ENCODE results near the gene SH3RF2.

Gene SH3RF2

DNA sequence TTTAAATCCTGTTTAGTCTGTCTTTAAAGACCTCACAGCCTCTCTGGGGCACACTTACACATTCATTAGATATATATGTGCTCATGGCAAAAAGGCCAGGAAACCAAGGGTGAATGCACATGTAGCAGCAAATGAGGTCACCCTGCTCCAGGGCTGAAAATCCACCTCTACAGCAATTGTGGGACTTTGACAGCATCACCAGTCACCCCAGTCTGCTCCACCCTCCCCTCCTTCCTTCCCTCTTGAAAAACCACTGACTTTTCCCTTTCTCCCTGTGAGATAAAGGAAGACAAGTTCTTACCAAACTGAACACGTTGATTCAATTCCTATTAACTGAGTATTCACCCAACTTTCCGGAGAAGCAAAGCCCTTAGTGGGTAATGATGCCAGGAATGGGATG lies 15.2 kb upstream of the SH3RF2 start:
- DNase-seq (ENCODE audit: low spot score), result no peak

DNA sequence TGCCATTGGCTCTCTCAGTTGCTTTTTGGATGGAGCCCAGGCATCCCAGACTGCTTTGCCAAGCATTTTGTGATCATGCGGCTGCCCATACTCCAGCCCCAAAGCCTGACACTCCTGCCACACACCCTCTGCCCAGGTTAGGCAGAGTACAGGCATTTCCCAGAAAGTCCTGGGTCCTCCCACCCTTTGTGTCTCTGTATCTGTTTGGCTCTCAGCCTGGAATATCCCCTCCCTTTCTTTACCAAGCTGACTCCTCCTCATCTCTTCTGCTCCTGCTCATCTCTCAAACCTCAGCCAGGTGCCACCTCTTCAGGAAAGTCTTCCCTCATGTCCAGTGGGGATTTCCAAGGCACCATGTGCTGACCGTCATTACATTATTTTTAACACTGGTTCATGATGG lies 14.3 kb upstream of the SH3RF2 start:
- DNase-seq (ENCODE audit: low spot score), result no peak

DNA sequence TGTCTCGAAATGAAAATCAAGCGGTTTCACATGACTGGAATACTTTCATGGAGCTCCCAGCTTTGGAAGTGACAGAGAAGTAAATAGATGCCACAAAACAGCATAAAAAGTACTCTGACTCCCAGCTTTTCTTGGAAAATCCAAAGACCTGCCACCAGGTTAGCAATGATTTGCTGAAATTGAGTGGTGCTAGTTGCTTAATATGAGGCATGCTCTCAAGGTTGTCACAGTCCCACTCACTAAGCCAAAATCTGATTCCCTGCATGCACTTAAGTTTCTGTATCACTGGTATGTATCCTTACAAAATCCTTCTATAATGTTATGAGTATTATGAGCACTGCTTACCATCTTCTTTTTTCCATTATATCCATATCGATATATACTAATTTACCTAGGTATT lies 13.0 kb upstream of the SH3RF2 start:
- no peak for DNase-seq (ENCODE audit: low spot score)

DNA sequence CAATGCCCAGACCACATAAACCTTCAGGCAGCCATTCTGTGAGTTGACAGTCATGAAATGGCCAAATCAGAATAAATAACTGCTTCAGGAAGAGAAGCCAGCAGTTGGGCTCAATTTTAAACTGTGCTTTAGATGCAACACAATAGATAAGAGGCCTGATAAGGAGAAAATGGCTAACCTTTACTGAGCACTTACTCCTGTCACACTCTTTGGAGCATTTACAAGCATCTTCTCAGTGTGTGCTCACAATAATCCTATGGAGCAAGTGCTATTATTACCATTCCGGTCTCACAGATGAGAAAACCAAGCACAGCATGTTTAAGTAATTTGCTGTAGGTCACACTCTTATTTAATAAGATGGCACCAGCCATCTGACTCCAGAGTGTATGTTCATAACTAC lies 11.5 kb upstream of the SH3RF2 start:
- no peak for DNase-seq (ENCODE audit: low spot score)

DNA sequence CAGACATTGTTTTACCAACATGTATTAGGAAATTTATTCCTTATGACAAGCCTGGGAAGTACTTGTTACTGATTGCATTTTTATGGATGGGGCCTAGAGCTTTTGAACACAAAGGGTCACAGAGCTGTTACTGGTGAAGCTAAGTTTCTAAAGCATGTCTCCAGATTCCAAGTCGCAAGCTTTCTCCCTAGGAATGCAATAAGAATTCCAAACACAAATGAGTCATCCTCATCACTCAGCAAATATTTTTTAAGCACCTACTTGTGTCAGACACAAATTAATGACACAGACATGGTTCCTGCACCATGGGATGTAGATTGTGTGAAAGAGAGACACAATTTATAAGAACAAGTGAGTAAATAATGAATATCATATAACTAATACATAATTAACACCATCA lies 11.0 kb upstream of the SH3RF2 start:
- peak; percentile 47 for DNase-seq (ENCODE audit: low spot score)

DNA sequence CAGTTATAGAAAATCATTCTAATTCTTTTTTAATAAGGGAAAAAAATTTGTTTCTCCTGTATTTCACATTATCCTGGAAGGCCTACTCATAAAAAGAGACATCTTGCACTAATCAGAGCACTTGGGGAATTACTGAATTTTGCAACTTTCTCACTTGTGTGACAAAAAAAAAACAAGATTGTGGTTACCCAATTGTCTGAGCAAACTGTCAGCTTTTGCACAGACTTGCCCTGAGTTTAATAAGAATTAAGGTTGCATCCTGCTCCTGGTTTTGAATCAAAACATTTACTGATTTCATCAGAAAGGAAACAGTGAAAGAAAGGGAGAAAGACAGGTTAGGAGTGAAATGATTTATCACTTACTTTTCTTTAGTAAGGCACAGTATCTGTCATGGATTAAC lies 10.6 kb upstream of the SH3RF2 start:
- no peak for DNase-seq (ENCODE audit: low spot score)

DNA sequence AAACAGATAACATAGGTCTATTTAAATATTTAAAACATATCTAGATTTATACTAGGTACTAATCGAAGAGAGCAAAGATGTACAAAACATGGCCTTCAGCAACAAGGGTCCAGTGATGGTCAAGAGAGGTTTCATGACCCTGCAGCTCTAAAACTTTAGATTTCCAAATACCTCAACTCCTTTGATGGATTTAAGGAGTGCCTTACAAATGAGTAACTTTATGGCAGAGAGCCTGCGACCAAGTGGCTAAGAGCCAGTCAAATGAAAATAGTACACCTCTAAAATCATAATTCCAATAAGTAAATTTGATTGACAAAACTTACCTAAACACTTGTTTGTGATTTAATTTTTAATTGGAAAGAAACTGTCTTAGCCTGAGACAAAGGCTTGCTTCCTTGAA lies 4.7 kb upstream of the SH3RF2 start:
- no peak for DNase-seq (ENCODE audit: low spot score)

DNA sequence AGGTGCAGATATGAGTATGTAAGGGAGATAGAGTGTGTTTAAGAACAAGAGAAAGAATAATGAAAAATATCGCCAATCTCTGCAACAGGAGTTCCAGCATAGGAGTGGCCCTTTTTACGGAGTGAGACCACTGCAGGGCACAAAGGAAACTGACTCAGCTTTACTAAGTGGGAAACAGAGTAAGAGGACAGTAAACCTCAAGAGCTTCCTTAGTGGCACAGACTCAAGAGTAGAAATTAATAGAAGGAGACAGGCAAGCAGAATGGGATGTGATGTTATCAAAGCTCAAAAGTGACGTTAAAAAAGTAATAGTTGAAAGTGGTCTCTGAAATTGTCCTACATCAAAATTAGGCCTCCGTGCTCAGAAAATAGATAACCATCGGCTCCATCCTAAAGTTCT lies 2.1 kb upstream of the SH3RF2 start:
- no peak for DNase-seq (ENCODE audit: low spot score)

DNA sequence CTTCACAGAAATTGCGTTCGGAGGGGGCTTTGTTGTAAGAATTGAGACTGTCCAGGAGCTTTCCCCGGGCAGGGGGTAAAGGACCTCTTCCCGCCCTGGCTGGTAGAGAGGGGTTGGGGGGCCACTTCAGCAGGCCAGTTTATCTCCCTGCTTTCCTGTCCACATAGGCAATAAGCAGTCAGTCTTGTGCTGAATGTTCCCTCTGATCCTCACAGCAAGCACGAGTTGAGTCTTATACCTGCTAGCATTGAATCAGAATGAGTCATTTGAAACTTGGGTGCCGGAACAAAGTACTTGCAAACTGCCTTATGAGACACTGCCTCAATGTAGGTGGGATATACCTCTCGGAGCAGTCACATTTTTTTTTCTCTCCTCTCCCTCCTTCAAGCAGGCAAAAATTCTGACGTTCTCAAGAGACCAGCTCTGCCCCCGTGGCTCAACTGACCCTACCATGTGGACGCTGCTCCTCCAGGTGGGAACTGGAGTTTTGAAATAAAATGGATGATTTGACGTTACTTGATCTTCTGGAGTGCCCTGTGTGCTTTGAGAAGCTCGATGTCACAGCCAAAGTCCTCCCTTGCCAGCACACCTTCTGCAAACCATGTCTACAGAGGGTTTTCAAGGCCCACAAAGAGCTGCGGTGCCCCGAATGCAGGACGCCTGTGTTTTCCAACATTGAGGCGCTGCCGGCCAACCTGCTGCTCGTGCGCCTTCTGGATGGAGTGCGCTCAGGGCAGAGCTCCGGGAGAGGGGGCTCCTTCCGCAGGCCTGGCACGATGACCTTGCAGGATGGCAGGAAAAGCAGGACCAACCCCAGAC lies 1.3 kb downstream of the SH3RF2 start:
- no peak for DNase-seq (ENCODE audit: low spot score)

DNA sequence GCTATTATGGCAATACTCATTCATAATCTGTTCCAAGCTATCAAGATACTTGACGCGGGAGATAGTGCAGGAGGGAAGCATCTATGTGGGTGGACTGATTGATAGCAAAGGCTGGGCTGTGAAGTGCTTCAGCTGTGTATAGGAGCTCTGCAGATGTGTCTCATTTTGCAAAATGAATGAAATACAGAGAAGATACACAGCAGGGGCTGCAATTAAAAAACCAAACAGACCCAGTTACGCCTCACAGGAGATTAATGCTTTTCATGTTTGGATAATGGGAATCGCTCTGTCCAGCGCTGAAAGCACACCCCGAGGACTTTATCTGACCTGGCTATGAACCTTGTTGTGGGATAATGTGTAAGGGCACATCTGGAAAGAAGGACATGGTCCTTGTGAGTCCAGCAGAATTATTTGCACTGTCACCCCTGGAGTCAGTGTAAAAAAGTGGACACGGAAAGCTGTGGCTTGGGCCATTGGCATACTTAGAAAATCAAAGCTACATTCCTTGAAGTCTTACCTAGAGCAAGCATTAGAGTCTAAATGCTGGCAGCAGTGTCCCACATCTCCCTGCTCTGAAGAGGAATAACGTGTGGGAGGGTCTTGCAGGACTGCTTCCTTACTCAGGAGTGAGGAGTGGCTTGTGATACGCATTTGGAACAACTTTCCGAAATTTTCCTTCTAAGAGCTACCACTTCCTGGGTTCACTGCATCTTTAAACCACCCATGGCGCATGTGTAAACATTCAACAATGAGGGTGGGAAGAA lies 2.6 kb downstream of the SH3RF2 start:
- no peak for DNase-seq (ENCODE audit: low spot score)

DNA sequence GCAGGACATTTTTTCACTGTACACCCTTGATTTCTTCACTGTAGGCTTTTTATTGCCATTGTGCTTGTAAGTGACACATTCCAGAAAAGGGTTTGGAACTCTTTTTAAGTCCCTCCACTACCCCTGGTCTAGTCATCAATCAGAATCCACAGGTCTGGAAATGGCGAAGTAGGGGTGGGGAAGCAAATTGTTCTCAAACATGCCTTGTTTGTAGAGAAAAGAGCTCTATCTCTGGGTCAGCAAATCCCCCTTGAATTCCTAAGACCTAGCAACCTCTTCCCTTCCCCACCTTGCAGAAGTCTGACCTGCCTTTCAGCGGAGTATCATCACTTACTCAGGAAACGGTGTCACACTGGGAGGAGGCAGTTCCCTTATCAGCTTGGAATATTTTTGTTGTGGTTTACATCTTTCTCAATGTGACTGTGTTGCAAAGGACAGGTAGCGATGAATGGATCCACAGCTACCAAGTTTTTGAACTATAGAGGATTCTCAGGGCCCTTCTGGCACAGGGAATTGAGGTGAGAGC lies 3.2 kb downstream of the SH3RF2 start:
- DNase-seq (ENCODE audit: low spot score), result no peak

DNA sequence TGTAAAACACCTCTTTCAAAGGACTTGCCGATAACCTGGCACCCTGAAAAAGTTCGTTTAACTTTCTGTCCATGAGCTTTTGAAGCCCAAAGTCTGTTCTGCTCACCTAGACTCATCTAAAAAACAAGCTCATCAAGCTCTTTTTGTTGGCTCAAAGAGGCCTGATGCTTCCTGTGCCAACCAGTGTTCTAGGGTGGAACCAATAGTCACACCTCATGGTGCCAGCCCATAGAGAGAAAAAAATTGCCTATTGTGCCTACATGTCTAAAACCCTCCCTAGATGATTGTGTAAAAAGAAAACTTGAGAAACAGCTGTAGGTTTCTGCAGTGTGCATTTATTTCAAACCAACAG lies 4.7 kb downstream of the SH3RF2 start:
- DNase-seq (ENCODE audit: low spot score), result no peak

DNA sequence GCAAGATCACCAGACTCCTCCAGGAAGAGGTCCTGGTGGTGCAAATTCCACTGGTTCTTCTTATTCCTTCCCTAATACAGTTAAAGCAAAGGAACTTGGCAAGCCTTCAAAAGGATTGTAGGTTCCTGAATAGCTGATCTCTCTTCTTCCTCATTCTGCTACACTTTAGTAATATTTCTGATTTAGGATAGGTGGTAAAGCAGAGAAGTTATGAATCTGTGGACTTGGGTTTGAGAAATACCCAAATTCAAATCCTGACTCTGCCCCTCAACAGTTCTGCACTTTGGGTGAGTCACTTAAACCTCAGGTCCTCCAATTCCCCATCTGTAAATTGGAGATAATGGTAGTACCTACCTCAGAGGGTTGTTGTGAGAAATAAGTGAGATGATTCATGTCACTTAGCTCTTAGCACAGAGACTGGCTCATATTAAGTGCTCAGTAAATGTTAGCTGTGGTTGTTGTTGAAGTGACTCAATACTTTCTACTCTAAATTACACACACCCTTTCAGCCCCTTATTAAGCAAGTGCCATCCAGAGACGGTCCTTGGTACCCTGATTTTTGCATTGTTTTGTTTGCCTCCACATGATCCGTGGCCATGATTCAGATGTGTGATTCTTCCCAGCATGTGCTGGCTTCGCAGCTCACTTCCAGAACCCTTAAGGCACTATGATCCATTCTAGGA lies 5.2 kb downstream of the SH3RF2 start:
- no peak for DNase-seq (ENCODE audit: low spot score)

DNA sequence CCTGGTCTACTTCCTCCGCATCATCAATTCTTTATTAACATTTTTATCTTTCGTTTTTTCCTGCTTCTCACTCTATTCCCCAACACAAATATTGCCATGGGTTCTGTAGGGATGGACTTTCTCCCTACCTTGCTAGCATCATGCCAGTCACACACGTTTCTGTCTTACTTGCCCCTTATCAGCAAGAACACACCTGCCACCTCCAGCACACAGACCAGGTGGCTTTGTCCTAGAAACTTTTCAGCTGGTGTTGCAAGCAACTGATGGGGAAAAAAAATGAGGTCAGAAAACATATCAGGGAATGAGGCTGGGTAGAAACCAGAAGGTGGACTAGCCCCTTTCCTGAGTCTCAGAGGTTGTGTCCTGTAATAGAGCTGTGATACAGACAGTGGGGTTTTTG lies 5.8 kb downstream of the SH3RF2 start:
- no peak for DNase-seq (ENCODE audit: low spot score)

DNA sequence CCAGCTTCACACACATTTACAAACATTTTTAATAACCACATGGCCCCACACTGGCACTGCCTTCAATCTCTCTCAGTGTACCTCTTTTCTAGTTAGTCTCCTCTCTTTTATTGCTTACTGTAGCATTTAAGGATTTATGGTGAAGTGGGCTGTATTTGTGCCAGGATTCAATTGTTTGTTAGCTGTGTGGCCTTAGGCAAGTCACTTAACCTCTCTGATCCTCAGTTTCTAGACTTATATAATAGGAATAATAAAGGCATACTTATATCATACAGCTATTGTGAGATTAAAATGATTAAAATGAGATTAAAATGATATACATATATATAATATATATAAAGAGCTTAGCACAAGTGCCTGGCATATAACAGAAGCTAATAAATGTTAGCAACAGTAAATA lies 6.4 kb downstream of the SH3RF2 start:
- no peak for DNase-seq (ENCODE audit: low spot score)

DNA sequence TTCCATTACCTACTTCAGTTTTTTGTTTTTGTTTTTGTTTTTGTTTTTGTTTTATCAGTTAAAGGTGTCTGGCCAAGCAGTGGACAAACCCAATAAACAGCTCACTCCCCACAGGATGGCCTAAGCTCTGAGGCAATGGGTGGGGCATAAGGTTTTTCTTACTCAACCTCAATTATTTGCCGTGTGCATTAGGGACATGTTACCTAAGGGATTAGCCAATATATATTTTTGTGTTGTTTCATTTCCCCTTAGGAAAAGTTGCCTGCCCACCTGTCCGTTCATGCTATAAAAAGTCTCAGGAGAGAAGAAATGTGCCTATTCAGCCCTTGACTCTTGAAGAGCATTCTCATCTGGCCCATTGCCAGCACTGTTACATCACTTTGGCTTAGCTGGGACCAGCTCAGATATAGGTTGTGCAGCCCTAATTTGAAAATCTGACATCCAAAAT lies 7.3 kb downstream of the SH3RF2 start:
- no peak for DNase-seq (ENCODE audit: low spot score)

DNA sequence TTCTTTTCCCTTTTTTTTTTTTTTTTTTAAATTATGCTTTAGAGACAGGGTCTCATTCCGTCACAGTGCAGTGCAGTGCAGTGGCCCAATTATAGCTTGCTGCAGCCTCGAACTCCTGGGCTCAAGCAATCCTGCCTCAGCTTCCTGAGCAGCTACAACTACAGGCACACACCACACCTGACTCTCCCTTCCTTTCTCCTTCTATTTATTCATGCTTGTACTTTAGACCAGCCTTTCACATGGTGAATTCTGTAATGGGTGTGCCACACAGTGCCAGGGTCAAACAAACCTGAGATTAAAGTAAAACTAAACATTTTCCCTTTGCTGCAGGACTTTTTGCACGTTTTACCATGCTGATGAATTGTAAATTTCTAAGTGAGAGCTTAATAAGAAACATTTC lies 8.0 kb downstream of the SH3RF2 start:
- no peak for DNase-seq (ENCODE audit: low spot score)

DNA sequence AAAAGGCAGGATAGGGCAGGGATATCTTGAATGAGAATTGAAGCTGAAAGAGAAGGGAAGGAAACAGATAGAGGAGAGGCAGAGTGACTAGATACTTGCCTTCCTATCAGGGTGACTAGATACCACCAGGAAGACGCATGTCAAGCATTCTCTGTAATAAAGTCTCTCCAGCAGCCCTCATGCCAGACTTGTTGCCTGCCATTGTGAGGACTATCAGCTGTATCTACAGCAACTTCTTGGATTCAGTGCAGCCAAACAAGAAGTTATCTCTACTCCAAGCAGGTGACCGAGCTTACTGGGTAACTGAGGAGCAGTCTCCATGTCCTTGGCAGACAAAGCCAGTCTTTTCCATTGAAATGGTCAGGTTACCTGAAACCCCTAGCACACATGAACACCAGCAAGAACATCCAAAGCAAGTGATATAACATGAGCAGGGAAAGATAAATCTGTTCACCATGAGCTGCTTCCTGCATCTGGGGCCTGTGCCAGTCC lies 9.3 kb downstream of the SH3RF2 start:
- DNase-seq (ENCODE audit: low spot score), result no peak

DNA sequence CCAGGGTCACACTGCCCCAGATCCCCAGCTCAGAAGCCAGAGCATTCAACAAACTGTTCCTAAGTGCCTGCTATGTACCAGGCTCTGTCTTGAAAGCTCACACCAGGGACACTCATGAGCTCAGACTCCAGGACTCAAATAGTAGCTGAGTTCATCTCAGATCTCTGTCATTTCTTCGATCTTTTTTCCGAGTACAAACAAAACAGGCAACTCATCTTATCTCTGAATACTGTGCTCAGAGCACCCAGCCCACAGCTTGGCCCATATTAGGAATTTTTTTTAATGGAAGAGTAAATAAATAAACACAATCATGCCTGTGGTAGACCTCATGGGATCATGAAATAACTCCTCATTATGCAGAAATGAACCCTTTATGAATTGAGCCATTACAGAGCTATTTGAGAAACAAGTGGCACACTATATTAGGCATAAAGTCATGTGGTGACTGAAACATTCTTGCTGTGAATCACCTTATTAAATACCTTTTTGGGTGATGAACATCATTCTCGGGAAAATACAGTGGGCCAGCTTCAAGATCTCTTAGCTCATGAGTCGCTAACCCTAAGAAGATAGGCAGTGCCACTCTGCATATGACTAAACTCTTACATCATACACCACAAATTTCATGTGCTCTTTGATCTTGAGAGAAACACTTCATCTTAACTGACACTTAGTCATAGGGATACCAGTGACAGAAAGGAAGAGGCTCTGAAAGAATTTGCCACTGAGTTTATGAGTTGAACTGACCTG lies 9.9 kb downstream of the SH3RF2 start:
- peak; percentile 53 for DNase-seq (ENCODE audit: low spot score)

DNA sequence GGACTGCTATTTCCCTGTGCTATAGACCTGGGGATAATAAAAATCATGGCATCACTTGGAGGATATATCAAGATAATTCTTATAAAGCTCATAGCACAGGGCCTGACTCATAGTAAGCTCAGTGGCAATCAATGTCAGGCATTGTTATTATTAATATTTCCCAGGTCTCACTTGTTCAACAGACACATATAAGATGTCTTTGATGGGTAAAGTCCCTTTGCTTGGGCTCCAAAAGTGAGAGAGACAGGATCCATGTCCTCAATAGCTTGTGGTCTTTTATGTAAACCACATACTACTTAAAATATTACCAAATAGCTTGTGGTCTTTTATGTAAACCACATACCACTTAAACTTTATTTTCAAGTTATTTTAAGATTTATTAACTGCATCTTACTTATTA lies 11.2 kb downstream of the SH3RF2 start:
- no peak for DNase-seq (ENCODE audit: low spot score)

DNA sequence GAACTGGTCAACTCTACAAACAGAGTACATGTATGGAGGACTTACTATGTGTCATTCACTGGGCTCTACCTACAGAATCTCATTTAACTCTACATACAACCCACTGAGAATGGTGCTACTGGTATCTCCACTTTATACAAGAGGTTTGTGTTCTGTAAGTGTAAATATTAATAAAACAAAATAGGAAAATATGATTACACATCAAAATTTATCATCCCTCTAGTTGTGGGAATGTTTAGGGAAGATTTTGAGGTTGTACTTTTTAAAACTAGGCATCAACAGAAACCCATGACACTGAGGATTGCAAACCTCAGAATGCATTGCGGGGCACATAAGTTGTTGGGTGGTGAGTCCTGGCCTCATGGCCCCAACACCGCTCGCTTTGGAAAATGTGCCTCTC lies 11.7 kb downstream of the SH3RF2 start:
- DNase-seq (ENCODE audit: low spot score), result no peak

DNA sequence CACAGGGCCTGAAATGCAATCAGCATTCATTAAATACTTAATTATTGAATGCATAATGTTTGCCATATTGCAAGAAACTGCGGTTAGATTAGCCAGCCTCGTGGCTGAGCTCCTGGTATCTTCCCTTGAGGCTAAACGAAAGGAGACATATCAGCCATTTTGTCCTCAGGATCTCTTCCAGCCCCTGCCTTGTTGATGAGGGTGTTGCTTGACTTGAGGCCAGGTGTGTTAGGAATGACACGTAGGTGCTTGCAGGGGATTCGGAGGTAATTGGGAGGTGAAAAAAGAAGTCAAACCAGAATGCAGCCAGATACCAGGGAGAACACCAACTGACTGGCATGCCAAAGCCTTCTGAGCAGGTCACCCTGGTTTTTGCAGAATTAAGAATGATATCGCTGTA lies 12.5 kb downstream of the SH3RF2 start:
- DNase-seq (ENCODE audit: low spot score), result no peak
